GM12874 (cell line): ENCODE measurements around the gene ALKBH5.

Experiments
- TF ChIP-seq, protein P1 (sequence below): IDR thresholded peaks from 2 replicates; pipeline ENCODE4 v1.5.1; 2011; ENCODE audit warnings: low read depth, mild to moderate bottlenecking, control low read depth, low read length, moderate library complexity; ENCODE audit not compliant: insufficient read depth

The ALKBH5 gene

DNA sequence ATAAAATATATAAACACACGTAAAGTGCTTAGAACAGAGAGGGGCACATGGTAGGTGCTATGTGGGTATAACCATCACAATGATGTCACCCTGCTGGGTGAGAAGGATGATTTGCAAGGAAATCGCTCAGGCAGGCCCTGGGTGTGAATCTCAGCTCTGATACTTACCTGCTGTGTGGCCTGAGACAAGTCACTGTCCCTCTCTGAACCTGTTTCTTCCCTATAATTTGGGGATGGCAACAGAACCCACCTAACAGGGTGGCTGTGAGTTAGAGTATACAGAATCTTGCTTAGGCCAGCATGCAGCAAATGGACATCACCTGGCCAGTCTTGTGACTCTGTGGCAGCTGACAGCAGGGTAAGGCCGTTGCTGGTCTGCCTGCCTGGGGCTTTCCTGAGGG lies 36.6 kb upstream of the ALKBH5 start:
- TF ChIP-seq, protein P1, sequence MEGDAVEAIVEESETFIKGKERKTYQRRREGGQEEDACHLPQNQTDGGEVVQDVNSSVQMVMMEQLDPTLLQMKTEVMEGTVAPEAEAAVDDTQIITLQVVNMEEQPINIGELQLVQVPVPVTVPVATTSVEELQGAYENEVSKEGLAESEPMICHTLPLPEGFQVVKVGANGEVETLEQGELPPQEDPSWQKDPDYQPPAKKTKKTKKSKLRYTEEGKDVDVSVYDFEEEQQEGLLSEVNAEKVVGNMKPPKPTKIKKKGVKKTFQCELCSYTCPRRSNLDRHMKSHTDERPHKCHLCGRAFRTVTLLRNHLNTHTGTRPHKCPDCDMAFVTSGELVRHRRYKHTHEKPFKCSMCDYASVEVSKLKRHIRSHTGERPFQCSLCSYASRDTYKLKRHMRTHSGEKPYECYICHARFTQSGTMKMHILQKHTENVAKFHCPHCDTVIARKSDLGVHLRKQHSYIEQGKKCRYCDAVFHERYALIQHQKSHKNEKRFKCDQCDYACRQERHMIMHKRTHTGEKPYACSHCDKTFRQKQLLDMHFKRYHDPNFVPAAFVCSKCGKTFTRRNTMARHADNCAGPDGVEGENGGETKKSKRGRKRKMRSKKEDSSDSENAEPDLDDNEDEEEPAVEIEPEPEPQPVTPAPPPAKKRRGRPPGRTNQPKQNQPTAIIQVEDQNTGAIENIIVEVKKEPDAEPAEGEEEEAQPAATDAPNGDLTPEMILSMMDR: no peak

DNA sequence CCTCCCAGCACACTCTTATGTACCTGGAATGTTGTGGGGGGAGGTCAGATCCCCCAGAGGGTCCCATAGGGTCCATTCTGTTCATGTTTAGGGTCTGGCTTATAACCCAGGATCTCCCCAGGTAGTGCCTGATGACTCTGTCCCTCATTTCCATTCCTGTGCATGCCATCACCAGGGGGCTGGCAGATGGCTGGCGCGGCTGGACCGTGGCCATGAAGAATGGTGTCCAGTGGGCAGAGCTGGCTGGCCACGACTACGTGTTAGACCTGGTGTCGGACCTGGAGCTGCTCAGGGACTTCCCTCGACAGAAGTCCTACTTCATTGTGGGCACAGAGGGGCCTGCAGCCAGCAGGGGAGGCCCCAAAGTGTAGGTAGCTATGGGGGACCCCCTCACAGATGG lies 35.0 kb upstream of the ALKBH5 start:
- TF ChIP-seq, protein P1: no peak

DNA sequence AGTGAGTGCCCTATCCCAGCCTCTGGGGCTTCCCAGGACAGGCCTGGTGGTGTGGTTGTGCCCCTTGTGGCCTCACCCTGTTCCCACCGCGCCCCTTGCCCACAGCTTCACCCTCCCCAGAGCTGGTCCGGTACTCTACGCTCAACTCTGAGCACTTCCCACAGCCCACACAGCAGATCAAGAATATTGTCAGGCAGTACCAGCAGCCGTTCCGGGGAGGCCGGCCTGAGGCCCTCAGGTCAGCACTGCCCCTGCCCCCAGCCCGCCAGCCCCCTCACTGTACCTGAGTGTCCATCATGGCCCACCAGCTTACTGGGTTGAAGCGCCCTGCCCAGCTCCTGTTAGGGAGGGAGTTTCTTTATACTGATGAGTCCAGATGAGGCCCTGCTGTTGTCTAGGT lies 32.3 kb upstream of the ALKBH5 start:
- TF ChIP-seq, protein P1: no peak

DNA sequence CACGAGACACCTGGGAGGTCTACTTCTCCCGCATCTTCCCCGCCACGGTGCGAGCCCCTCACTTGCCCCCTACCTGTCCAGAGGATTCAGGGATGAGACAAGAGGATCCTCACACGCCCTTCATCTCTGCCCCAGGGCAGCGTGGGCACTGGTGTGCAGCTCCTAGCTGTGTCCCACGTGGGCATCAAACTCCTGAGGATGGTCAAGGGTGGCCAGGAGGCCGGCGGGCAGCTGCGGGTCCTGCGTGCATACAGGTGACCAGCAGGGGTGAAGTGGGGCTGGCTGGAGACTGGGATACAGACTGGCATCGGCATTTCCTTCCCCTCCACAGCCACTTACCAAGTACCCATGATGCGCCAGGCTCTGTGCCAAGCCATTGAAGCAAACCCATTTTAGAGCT lies 28.4 kb upstream of the ALKBH5 start:
- TF ChIP-seq, protein P1: no peak

GRCh38 chr17:18156171-18156975 lies 27.3 kb upstream of the ALKBH5 start:
- TF ChIP-seq, protein P1: no peak

DNA sequence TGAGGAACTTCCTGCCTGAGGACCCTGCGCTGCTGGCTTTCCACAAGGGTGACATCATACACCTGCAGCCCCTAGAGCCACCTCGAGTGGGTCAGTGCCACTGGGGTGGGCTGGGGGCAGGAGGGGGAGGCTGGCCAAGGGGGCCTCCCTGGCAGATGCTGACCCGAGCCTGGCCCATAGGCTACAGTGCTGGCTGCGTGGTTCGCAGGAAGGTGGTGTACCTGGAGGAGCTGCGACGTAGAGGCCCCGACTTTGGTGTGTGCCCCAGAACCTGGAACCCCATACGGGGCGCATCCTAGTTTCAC lies 26.7 kb upstream of the ALKBH5 start:
- TF ChIP-seq, protein P1: no peak

- TF ChIP-seq, protein P1: no peak
These were observed 26.2 kb upstream of the ALKBH5 start for GRCh38 chr17:18157354-18157985.
